GM18511 (cell line): ENCODE results near the gene NUP210.

Source experiments
- ATAC-seq: cut with Tn5 transposase; IDR thresholded peaks from one replicate; pipeline ENCODE4 v1.9.1; 2021; ENCODE audit warnings: mild to moderate bottlenecking, moderate library complexity; ENCODE audit not compliant: unreplicated experiment

The NUP210 gene

GRCh38 chr3:13332158-13332557, 88.0 kb downstream of the NUP210 start:
- ATAC-seq = peak; percentile 98

- ATAC-seq = no peak
Measured at GRCh38 chr3:13329746-13330145, 90.4 kb downstream of the NUP210 start.

DNA sequence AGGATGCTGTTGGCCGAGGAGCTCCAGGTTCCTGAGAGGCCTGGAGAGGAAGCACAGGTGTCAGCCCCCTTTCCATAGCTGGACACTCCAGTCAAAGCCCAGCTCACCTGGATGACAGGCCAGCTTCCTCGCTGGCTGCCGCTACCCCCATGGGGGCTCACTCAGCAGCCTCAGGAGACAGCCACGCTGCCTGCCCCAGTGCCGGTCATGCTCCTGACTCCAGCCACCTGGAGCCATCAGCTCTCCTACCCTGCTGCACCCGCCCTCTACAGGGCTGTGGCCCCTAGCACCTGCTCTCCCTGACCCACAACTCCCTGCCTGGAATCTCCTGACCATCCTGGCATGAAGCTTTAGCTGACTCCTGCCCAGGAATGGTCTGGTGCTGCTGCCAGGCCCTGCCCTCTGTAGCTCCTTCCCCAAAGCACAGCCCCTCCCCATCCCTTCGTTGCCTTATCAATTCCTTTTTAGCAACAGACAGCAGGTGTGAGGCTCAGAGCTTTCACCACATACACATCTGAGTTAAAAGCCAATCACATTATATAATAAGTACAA, 94.2 kb downstream of the NUP210 start:
- no peak for ATAC-seq

DNA sequence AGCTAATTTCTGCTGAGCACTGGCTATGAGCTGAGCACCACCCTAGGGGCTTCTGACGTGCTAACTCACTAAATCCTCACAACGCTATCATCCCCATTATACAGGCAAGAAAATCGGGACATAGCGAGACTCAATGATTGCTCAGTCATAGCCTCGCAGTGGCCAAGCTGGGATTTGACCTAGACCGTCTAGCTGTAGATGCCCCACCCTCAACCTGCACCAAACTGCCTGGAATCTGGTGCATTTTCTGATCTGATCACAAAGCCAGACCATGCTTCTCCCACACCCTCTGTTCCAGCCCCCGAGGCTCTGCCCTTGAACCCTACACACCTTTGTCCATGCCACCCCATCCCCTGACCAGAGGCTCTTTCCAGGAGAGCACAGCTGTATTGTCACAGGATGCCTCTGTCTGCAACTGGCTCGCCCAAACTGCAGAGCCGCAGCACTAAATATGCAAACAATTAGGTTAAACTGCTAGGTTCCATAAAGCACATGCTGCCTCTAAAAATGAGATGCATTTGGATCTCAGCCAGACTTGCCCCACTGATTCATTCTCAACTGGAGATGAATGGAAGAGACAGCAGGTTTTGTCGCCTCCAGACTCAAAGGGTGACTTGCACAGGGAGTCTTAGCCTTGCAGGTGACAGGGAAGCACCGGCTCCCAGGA, 95.2 kb downstream of the NUP210 start:
- ATAC-seq = peak; percentile 74

DNA sequence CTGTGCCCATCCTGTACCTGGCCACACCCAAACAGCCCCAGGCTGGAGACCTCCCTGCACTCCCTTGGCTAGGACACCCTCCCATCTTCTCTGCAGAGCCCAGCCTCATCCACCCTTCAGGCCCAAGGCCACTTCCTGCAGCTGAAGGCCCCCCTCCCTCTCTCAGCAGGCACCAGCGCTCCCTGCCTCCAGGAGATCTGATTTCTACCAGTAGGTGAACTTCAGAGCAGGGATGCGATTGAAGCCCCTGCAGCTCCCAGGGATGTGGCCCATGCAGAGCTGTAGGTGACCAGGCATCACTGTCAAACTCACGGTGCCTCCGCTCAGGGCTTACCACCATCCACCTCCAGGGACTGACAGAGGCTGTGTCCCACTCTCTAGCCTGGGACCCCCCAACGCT, 96.3 kb downstream of the NUP210 start:
- ATAC-seq = no peak

- ATAC-seq = no peak
Measured at GRCh38 chr3:13322324-13322723, 97.8 kb downstream of the NUP210 start.

GRCh38 chr3:13319564-13320220, 100.4 kb downstream of the NUP210 start:
- ATAC-seq = no peak

DNA sequence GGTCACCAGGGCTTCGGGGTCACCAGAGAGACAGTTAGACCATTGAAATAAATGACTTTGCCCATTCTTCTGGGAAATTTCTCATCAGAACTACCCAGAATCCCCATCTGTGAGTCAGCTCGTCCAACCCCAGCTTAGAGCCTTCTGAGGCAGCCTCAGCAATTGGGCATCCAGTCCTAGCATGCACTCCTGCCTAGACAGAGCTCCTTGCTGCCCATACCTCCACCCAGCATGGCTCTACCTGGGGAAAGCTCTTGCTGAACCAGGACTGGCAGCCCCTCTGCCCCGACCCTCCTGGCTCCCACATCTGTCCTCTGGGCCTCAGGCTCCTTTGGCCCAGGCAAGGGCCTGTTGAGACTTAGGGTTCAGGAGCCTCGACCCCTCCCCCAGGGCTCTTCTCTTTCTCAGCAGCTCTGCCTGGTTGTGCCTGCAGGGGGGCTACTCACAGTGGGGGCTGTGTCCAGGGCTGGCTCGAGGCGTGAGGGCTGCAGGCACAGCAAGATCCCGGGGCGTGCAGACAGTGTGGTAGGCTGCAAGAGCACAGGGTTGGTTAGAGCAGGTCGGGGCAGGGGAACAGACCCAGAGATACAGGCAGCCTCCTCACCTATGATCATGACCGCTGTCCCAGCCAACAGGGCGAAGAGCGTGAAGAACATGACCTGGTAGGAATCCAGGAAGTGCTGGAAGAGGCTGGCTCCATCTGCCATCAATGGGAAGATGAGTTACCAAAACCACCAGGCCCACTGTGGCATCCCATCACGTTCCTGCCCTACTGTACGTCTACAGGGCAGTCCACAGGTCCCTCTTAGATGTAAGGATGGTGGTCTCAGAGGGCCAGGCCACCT, 101.3 kb downstream of the NUP210 start:
- ATAC-seq = no peak

GRCh38 chr3:13317596-13318320, 102.4 kb downstream of the NUP210 start:
- no peak for ATAC-seq

- ATAC-seq = no peak
Measured at GRCh38 chr3:13316603-13317002, 103.5 kb downstream of the NUP210 start.

- no peak for ATAC-seq
Measured at GRCh38 chr3:13314877-13315276, 105.2 kb downstream of the NUP210 start.

GRCh38 chr3:13313813-13314212, 106.3 kb downstream of the NUP210 start:
- ATAC-seq = no peak

GRCh38 chr3:13309004-13309403, 111.1 kb downstream of the NUP210 start:
- no peak for ATAC-seq

DNA sequence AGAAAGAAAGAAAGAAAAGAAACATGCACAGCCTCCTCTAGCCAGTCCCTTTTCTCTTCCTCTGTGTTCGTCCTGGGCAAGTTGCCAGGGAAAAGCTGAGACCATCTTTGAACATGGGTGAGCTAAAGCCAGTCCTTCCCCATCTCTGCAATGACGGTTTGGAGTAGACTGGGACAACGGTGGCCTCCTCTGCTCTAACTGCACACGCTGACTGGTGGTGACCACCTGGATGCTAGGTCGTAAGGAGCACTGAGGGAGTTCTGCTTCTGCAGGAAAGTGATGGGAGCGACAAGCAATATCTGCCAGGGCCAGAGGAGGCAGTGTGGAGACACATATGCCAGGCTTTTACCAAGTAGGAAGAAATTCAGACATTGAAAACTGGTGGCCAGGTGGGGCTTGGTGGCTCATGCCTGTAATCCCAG, 111.7 kb downstream of the NUP210 start:
- ATAC-seq = peak; percentile 51

- ATAC-seq = no peak
Measured at GRCh38 chr3:13307041-13307440, 113.1 kb downstream of the NUP210 start.

GRCh38 chr3:13305623-13306022, 114.5 kb downstream of the NUP210 start:
- ATAC-seq = no peak

- ATAC-seq = no peak
Measured at GRCh38 chr3:13303410-13303809, 116.7 kb downstream of the NUP210 start.

DNA sequence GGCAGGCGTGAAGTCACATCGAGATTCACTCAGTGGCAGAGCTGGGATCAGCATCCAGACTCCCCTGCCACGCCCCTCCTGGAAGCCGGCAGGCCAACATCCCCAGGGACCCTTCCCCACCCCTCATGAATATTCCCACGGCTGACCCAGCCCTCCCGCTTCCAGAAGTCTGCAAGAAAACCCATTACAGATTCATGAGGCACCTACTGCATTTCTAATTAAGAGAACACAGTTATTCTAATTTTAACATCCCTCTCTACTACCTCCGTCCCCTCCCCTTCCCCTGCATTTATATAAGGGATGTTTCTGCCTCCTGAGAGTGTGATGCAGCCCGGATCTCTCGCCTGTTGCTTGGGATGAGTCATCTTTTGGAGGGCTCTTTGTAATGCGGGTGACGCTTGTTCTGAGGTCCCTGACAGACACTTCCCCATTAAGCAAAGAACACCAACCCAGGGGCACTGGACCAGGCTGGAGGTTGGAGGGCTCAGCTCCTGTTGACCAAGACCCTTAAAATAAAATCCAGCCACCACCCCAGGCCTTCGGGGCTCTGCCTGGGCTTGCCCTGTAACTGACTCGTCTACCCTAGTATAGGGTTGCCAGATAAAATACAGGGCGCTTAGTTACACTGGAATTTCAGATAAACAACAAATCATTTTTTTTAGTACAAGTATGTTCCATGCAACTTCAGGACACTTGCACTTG, 118.7 kb downstream of the NUP210 start:
- ATAC-seq = peak; percentile 82

DNA sequence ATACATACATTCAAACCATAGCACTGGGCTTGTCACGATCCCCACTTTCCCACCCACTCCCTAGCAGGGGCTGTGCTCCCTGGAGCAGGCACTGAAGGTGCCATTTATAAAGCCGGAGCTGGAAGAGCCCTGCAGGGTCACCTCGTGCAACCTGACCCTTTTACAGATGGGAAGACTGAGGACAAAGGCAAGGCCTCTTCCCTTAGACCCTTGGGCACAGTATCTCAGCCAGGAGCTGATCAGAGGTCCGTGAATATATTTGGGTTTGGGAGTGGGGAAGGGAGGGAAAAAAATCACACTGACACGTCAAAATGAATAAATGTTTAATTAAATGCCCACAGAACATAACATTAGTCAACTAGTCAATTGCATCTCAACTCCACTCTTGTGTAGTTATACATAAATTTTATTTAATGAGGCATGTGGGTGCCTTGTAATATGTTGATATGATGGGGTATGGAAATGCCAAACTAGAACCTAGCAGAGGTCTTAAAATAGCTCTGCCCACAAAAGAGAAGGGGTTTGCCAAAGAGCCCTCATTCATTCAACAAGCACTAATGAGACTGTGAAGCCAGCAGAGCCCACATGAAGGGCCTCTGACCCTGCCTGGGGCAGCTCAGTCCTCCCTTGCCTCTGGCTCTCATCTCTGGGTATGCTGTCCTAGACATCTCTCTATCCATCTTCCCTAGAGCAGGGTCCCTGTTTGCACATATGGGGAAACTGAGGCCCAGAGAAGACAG, 119.4 kb downstream of the NUP210 start:
- ATAC-seq = no peak
